Mesenchymal stem cell (in vitro differentiated cells and primary cell): ENCODE data around the gene HLCS.

Experiments used
- DNase-seq: peaks from one replicate; pipeline ENCODE4 v3.0.0-alpha.2; 2013
- H2AFZ ChIP-seq: one replicate; pipeline ENCODE4 v1.6.1; 2013; ENCODE audit warnings: low read depth, mild to moderate bottlenecking, control low read depth, inconsistent platforms, low read length, moderate library complexity
- H2AK5ac ChIP-seq: 2 replicates; pipeline ENCODE4 v1.6.1; 2013; ENCODE audit warnings: low read length, moderate library complexity, mild to moderate bottlenecking, inconsistent platforms; ENCODE audit not compliant: severe bottlenecking
- H2BK120ac ChIP-seq: one replicate; pipeline ENCODE4 v1.6.1; 2013; ENCODE audit warnings: low read depth, mild to moderate bottlenecking, inconsistent platforms, low read length, moderate library complexity
- H2BK12ac ChIP-seq, 2 experiments: one replicate each; pipeline ENCODE4 v1.6.1; 2013; ENCODE audit warnings: inconsistent platforms in 2 of 2, low read length in 2 of 2, mild to moderate bottlenecking in 2 of 2, moderate library complexity in 2 of 2, control low read depth in 1 of 2
- H2BK15ac ChIP-seq: one replicate; pipeline ENCODE4 v1.6.1; 2013; ENCODE audit warnings: mild to moderate bottlenecking, low read depth, inconsistent platforms; ENCODE audit not compliant: poor library complexity, severe bottlenecking
- H2BK5ac ChIP-seq: 2 replicates; pipeline ENCODE4 v1.6.1; 2013; ENCODE audit warnings: low read depth, mild to moderate bottlenecking, low read length, control low read depth, inconsistent platforms; ENCODE audit not compliant: poor library complexity, severe bottlenecking
- H3K14ac ChIP-seq, 2 experiments: one replicate each; pipeline ENCODE4 v1.6.1; 2013; ENCODE audit warnings: inconsistent platforms in 2 of 2, low read length in 2 of 2, control low read depth in 1 of 2, mild to moderate bottlenecking in 1 of 2, moderate library complexity in 1 of 2
- H3K18ac ChIP-seq, 2 experiments: one replicate each; pipeline ENCODE4 v1.6.1; 2013; ENCODE audit warnings: inconsistent platforms in 2 of 2, low read length in 2 of 2, control low read depth in 1 of 2, low read depth in 1 of 2, mild to moderate bottlenecking in 1 of 2
- H3K23ac ChIP-seq, 2 experiments: one replicate each; pipeline ENCODE4 v1.6.1; 2013; ENCODE audit warnings: inconsistent platforms in 2 of 2, low read length in 2 of 2, mild to moderate bottlenecking in 2 of 2, moderate library complexity in 2 of 2, control low read depth in 1 of 2
- H3K27ac ChIP-seq: 2 replicates; pipeline ENCODE4 v1.5.1; 2013; ENCODE audit warnings: mild to moderate bottlenecking, moderate library complexity, low read length, control low read depth, inconsistent platforms; ENCODE audit not compliant: poor library complexity, severe bottlenecking
- H3K27me3 ChIP-seq, 2 experiments: 2 replicates each; pipeline versions ENCODE4 v1.6.1 to v1.7.0; 2013; ENCODE audit warnings: low read length in 2 of 2, mild to moderate bottlenecking in 2 of 2, moderate library complexity in 2 of 2, control low read depth in 1 of 2, inconsistent platforms in 1 of 2; ENCODE audit not compliant: control insufficient read depth in 1 of 2, insufficient read depth in 1 of 2
- H3K36me3 ChIP-seq, 2 experiments: 2 replicates each; pipeline versions ENCODE4 v1.6.1 to v1.7.0; 2013; ENCODE audit warnings: low read length in 2 of 2, control low read depth in 1 of 2, inconsistent platforms in 1 of 2, low read depth in 1 of 2, mild to moderate bottlenecking in 1 of 2; ENCODE audit not compliant: insufficient read depth in 2 of 2, control insufficient read depth in 1 of 2
- H3K4ac ChIP-seq, 2 experiments: one replicate each; pipeline ENCODE4 v1.6.1; 2013; ENCODE audit warnings: inconsistent platforms in 2 of 2, low read length in 2 of 2, mild to moderate bottlenecking in 2 of 2, moderate library complexity in 2 of 2, control low read depth in 1 of 2, low read depth in 1 of 2
- H3K4me1 ChIP-seq: 2 replicates; pipeline ENCODE4 v1.6.1; 2013; ENCODE audit warnings: low read depth, low read length, control low read depth; ENCODE audit not compliant: control insufficient read depth, insufficient read depth
- H3K4me2 ChIP-seq: 2 replicates; pipeline ENCODE4 v1.6.1; 2013; ENCODE audit warnings: low read length, mild to moderate bottlenecking, inconsistent platforms; ENCODE audit not compliant: poor library complexity, severe bottlenecking
- H3K4me3 ChIP-seq, 2 experiments: 2 replicates each; pipeline versions ENCODE4 v1.5.1 to v1.7.0; 2013; ENCODE audit warnings: low read length in 2 of 2, mild to moderate bottlenecking in 2 of 2, control low read depth in 1 of 2, low read depth in 1 of 2; ENCODE audit not compliant: insufficient read depth in 1 of 2
- H3K79me1 ChIP-seq: replicated peaks from 2 replicates; pipeline ENCODE4 v1.6.1; 2013; ENCODE audit warnings: mild to moderate bottlenecking, control low read depth, low read length, inconsistent platforms; ENCODE audit not compliant: poor library complexity, severe bottlenecking
- H3K9ac ChIP-seq: 2 replicates; pipeline ENCODE4 v1.7.0; 2013; ENCODE audit warnings: mild to moderate bottlenecking, low read length, moderate library complexity
- H3K9me3 ChIP-seq: 2 replicates; pipeline ENCODE4 v1.7.0; 2013; ENCODE audit warnings: mild to moderate bottlenecking, low read length; ENCODE audit not compliant: control insufficient read depth
- H4K8ac ChIP-seq: one replicate; pipeline ENCODE4 v1.6.1; 2013; ENCODE audit warnings: inconsistent platforms, mild to moderate bottlenecking, low read length, moderate library complexity
- H4K91ac ChIP-seq: one replicate; pipeline ENCODE4 v1.6.1; 2013; ENCODE audit warnings: mild to moderate bottlenecking, low read length, inconsistent platforms
- WGBS: methylation state at CpG from one replicate; pipeline ENCODE4 v1.1.7; 2013; ENCODE audit warnings: mixed read lengths; 5-methylcytosine and 5-hydroxymethylcytosine counted together

The HLCS gene

GRCh38 chr21:36936361-36937135 lies 29.9 kb downstream of the HLCS start:
- Histone ChIP-seq H2BK5ac (no peak overlapping the region), H3K4me1 (peaks cover 2% of the 10 kb centered on the region), H3K14ac (no peak overlapping the region), H4K91ac (no peak overlapping the region), H3K18ac (no peak overlapping the region), H3K4ac (no peak overlapping the region), H3K79me1 (peaks cover 10% of the 10 kb centered on the region), H3K4me3 (no peak overlapping the region), H3K9me3 (no peaks in the 10 kb centered on the region), H3K27ac (no peak overlapping the region), H2BK15ac (no peak overlapping the region), H3K4me2 (no peak overlapping the region), H2BK12ac (no peak overlapping the region), H2BK120ac (no peak overlapping the region), H4K8ac (no peak overlapping the region), H2AFZ (no peak overlapping the region), H3K36me3 (peaks cover 25 to 42% of the 10 kb centered on the region in 2 experiments), H3K27me3 (no peaks in the 10 kb centered on the region), H3K9ac (no peak overlapping the region), H3K23ac (peak overlapping the region in 1 of 2 experiments; percentile 70), H2AK5ac (no peak overlapping the region)
- DNase-seq = no peak
- 96% methylated on average over 24 of the region's 24 CpGs for WGBS

GRCh38 chr21:36934864-36935420 lies 31.5 kb downstream of the HLCS start:
- Histone ChIP-seq H3K4me2 (no peak overlapping the region), H3K36me3 (peaks cover 22 to 44% of the 10 kb centered on the region in 2 experiments), H2BK5ac (no peak overlapping the region), H3K27ac (no peak overlapping the region), H3K23ac (no peak overlapping the region), H2AFZ (no peak overlapping the region), H2BK120ac (no peak overlapping the region), H2BK15ac (no peak overlapping the region), H4K91ac (no peak overlapping the region), H3K4ac (no peak overlapping the region), H2AK5ac (no peak overlapping the region), H3K79me1 (peaks cover 8% of the 10 kb centered on the region), H3K9ac (no peak overlapping the region), H2BK12ac (no peak overlapping the region), H3K14ac (no peak overlapping the region), H3K9me3 (no peaks in the 10 kb centered on the region), H3K4me1 (peaks cover 3% of the 10 kb centered on the region), H3K18ac (no peak overlapping the region), H4K8ac (no peak overlapping the region), H3K4me3 (no peak overlapping the region), H3K27me3 (no peaks in the 10 kb centered on the region)
- 60% methylated on average over 4 of the region's 5 CpGs for WGBS
- no peak for DNase-seq

GRCh38 chr21:36932161-36932816 lies 34.2 kb downstream of the HLCS start:
- Histone ChIP-seq H3K18ac (no peak overlapping the region), H3K4me1 (peaks cover 1% of the 10 kb centered on the region), H3K79me1 (peaks cover 10% of the 10 kb centered on the region), H2BK5ac (no peak overlapping the region), H3K23ac (no peak overlapping the region), H3K4me2 (no peak overlapping the region), H3K4ac (no peak overlapping the region), H2BK12ac (no peak overlapping the region), H3K4me3 (no peak overlapping the region), H3K27me3 (no peaks in the 10 kb centered on the region), H3K36me3 (peaks cover 18 to 38% of the 10 kb centered on the region in 2 experiments), H3K9ac (no peak overlapping the region), H2AK5ac (no peak overlapping the region), H2BK15ac (no peak overlapping the region), H3K9me3 (no peaks in the 10 kb centered on the region), H4K8ac (no peak overlapping the region), H3K14ac (no peak overlapping the region), H4K91ac (no peak overlapping the region), H2BK120ac (no peak overlapping the region), H3K27ac (no peak overlapping the region), H2AFZ (no peak overlapping the region)
- no peak for DNase-seq
- 71% methylated on average over 1 of the region's 3 CpGs for WGBS

GRCh38 chr21:36929622-36930021 lies 36.8 kb downstream of the HLCS start:
- H3K27me3 ChIP-seq = no peaks in the 10 kb centered on the region
- no peak overlapping the region for H3K18ac ChIP-seq
- no peak overlapping the region for H3K14ac ChIP-seq
- peaks cover 4% of the 10 kb centered on the region for H3K4me1 ChIP-seq
- H4K8ac ChIP-seq = no peak overlapping the region
- H2AFZ ChIP-seq = no peak overlapping the region
- no peak overlapping the region for H3K9ac ChIP-seq
- no peak overlapping the region for H2BK5ac ChIP-seq
- WGBS = 73% methylated on average over 7 of the region's 7 CpGs
- H2BK15ac ChIP-seq = no peak overlapping the region
- no peak overlapping the region for H3K27ac ChIP-seq
- H4K91ac ChIP-seq = no peak overlapping the region
- peaks cover 16 to 26% of the 10 kb centered on the region in 2 experiments for H3K36me3 ChIP-seq
- no peak overlapping the region for H3K23ac ChIP-seq
- H3K4me3 ChIP-seq = no peak overlapping the region
- no peak overlapping the region for H2BK12ac ChIP-seq
- no peak overlapping the region for H2AK5ac ChIP-seq
- DNase-seq = no peak
- H3K9me3 ChIP-seq = no peaks in the 10 kb centered on the region
- H2BK120ac ChIP-seq = no peak overlapping the region
- H3K4ac ChIP-seq = no peak overlapping the region
- peaks cover 15% of the 10 kb centered on the region for H3K79me1 ChIP-seq
- no peak overlapping the region for H3K4me2 ChIP-seq
